Upper lobe of left lung (tissue), 4 donors: ENCODE results near the gene GNA12.

Source experiments
- CTCF ChIP-seq, 6 experiments: fragments of 450-650 bp in 4 of 6; fragments of 200-600 bp in 2 of 6; sonication (generic) in 2 of 6; IDR thresholded peaks; one replicate each; pipeline ENCODE4 v1.5.1; 2016 to 2019; ENCODE audit warnings: antibody characterized with exemption in 6 of 6
- EP300 ChIP-seq, 4 donors: sonication (generic); formaldehyde crosslinking; IDR thresholded peaks; one replicate each; pipeline ENCODE4 v1.5.1; 2017; ENCODE audit warnings: antibody characterized with exemption in 4 of 4, control low read depth in 2 of 4
- POLR2A ChIP-seq, 4 donors: fragments of 450-650 bp; IDR thresholded peaks; one replicate each; pipeline ENCODE4 v1.5.1; 2016 to 2017; ENCODE audit warnings: antibody characterized with exemption in 4 of 4, mild to moderate bottlenecking in 2 of 4
- POLR2AphosphoS5 ChIP-seq, 2 donors: sonication (generic); formaldehyde crosslinking; IDR thresholded peaks; one replicate each; pipeline ENCODE4 v1.5.1; 2017; ENCODE audit warnings: antibody characterized with exemption in 2 of 2

- no peak for TF ChIP-seq POLR2A (IDR thresholded peaks at IDR 0.05)
- no peak for TF ChIP-seq CTCF (IDR thresholded peaks at IDR 0.05)
- no peak for TF ChIP-seq POLR2AphosphoS5 (IDR thresholded peaks at IDR 0.05)
- no peak for TF ChIP-seq EP300 (IDR thresholded peaks at IDR 0.05)
These were observed 22.8 kb downstream of the GNA12 start for GRCh38 chr7:2821161-2821841.
